IMR-90 (cell line): ENCODE results near the gene TMEM209. TPM values are rescaled to one million over a fixed set of nuclear protein-coding genes. Genes with fewer than 3 reads are reported as not detected.

Experiments used
- ATAC-seq: fragments of 200-7000 bp; cut with Tn5 transposase; 2 replicates; pipeline ENCODE4 v1.9.1; 2020; ENCODE audit warnings: low read depth, mild to moderate bottlenecking, moderate library complexity
- BruUV-seq: library from RNA; stranded (reverse); fragments of 400-500 nt; replicated peaks from 2 replicates; lab custom pipeline; 2021; lab: Mats Ljungman, UMichigan
- CTCF ChIA-PET: fragments of 300-600 bp; formaldehyde crosslinking; extraction: SDS; loops from one replicate; lab custom pipeline; 2021; ENCODE audit warnings: antibody characterized with exemption; lab: Yijun Ruan, JAX
- POLR2A ChIA-PET: fragments of 300-600 bp; sonication (Branson Sonifier 250); formaldehyde crosslinking; loops from one replicate; lab custom pipeline; 2022; ENCODE audit warnings: antibody characterized with exemption; ENCODE audit not compliant: unreplicated experiment; lab: Charles Lee
- DNase-seq: peaks from one replicate; pipeline ENCODE4 v3.0.0; 2013
- H2AFZ ChIP-seq: replicated peaks from 2 replicates; pipeline ENCODE3; 2013; ENCODE audit warnings: low read length, mild to moderate bottlenecking; ENCODE audit not compliant: poor library complexity
- H2AK5ac ChIP-seq: 2 replicates; pipeline ENCODE4 v1.6.1; 2013; ENCODE audit warnings: low read depth, low read length, inconsistent platforms
- H2AK9ac ChIP-seq: replicated peaks from 2 replicates; pipeline ENCODE3; 2013; ENCODE audit warnings: mild to moderate bottlenecking, low read depth, low read length, moderate library complexity; ENCODE audit not compliant: poor library complexity
- H2BK120ac ChIP-seq: 2 replicates; pipeline ENCODE4 v1.6.1; 2013; ENCODE audit warnings: low read depth, low read length, inconsistent platforms
- H2BK15ac ChIP-seq: 3 replicates; pipeline ENCODE4 v1.6.1; 2013; ENCODE audit warnings: low read depth, low read length, inconsistent platforms
- H2BK20ac ChIP-seq: 2 replicates; pipeline ENCODE4 v1.6.1; 2013; ENCODE audit warnings: low read depth, mild to moderate bottlenecking, inconsistent platforms, low read length, moderate library complexity
- H2BK5ac ChIP-seq: 2 replicates; pipeline ENCODE4 v1.6.1; 2013; ENCODE audit warnings: mild to moderate bottlenecking, low read depth, low read length, inconsistent platforms; ENCODE audit not compliant: poor library complexity, severe bottlenecking
- H3K14ac ChIP-seq: replicated peaks from 2 replicates; pipeline ENCODE4 v1.6.1; 2013; ENCODE audit warnings: low read depth, low read length, inconsistent platforms
- H3K18ac ChIP-seq: 2 replicates; pipeline ENCODE4 v1.6.1; 2013; ENCODE audit warnings: low read depth, low read length, control low read depth
- H3K23ac ChIP-seq: 2 replicates; pipeline ENCODE4 v1.6.1; 2013; ENCODE audit warnings: low read depth, low read length, inconsistent platforms
- H3K27ac ChIP-seq: 2 replicates; pipeline ENCODE4 v1.5.1; 2013; ENCODE audit warnings: mild to moderate bottlenecking, control low read depth, low read length; ENCODE audit not compliant: insufficient read depth
- H3K27me3 ChIP-seq: 2 replicates; pipeline ENCODE4 v1.6.1; 2013; ENCODE audit warnings: low read length; ENCODE audit not compliant: control insufficient read depth, insufficient read depth
- H3K36me3 ChIP-seq: 2 replicates; pipeline ENCODE4 v1.6.1; 2013; ENCODE audit warnings: low read length, mixed read lengths; ENCODE audit not compliant: control insufficient read depth, insufficient read depth
- H3K4ac ChIP-seq: 2 replicates; pipeline ENCODE4 v1.6.1; 2013; ENCODE audit warnings: low read depth, low read length, inconsistent platforms
- H3K4me1 ChIP-seq: 2 replicates; pipeline ENCODE4 v1.6.1; 2013; ENCODE audit warnings: low read length, mixed read lengths; ENCODE audit not compliant: control insufficient read depth, insufficient read depth
- H3K4me2 ChIP-seq: 2 replicates; pipeline ENCODE4 v1.6.1; 2013; ENCODE audit warnings: low read depth, mild to moderate bottlenecking, control low read depth, low read length, moderate library complexity
- H3K4me3 ChIP-seq: 2 replicates; pipeline ENCODE4 v1.5.1; 2013; ENCODE audit warnings: low read depth, mild to moderate bottlenecking, control low read depth, low read length, moderate library complexity; ENCODE audit not compliant: insufficient read depth
- H3K56ac ChIP-seq: 2 replicates; pipeline ENCODE4 v1.6.1; 2013; ENCODE audit warnings: low read length, inconsistent platforms; ENCODE audit not compliant: insufficient read depth; ENCODE audit errors: extremely low read depth
- H3K79me1 ChIP-seq, 2 experiments: 2 replicates each; pipeline ENCODE4 v1.6.1; 2013; ENCODE audit warnings: low read length in 2 of 2, inconsistent platforms in 1 of 2, low read depth in 1 of 2
- H3K9ac ChIP-seq: 2 replicates; pipeline ENCODE4 v1.6.1; 2013; ENCODE audit warnings: low read depth, low read length, control low read depth
- H3K9me1 ChIP-seq: 2 replicates; pipeline ENCODE4 v1.6.1; 2013; ENCODE audit warnings: low read length, inconsistent platforms; ENCODE audit not compliant: insufficient read depth
- H3K9me3 ChIP-seq: 2 replicates; pipeline ENCODE4 v1.6.1; 2013; ENCODE audit warnings: low read length; ENCODE audit not compliant: control insufficient read depth, insufficient read depth
- H4K20me1 ChIP-seq: 2 replicates; pipeline ENCODE4 v1.6.1; 2013; ENCODE audit warnings: low read length, inconsistent platforms; ENCODE audit not compliant: insufficient read depth
- H4K5ac ChIP-seq: 2 replicates; pipeline ENCODE4 v1.6.1; 2013; ENCODE audit warnings: mild to moderate bottlenecking, low read depth, low read length, control low read depth
- H4K8ac ChIP-seq, 2 experiments: 2 replicates each; pipeline ENCODE4 v1.6.1; 2013; ENCODE audit warnings: low read depth in 2 of 2, low read length in 2 of 2, control low read depth in 1 of 2, inconsistent platforms in 1 of 2
- H4K91ac ChIP-seq: 2 replicates; pipeline ENCODE4 v1.6.1; 2013; ENCODE audit warnings: low read depth, low read length, inconsistent platforms; ENCODE audit not compliant: insufficient read depth
- CHD1 ChIP-seq: IDR thresholded peaks from 2 replicates; pipeline ENCODE4 v1.6.1; 2012; ENCODE audit warnings: low read depth, low read length, improper control_type of control experiment
- MAFK ChIP-seq: IDR thresholded peaks from 2 replicates; pipeline ENCODE4 v1.6.1; 2012; ENCODE audit warnings: low read depth, low read length, improper control_type of control experiment
- MXI1 ChIP-seq: IDR thresholded peaks from 2 replicates; pipeline ENCODE4 v1.6.1; 2012; ENCODE audit warnings: low read depth, mild to moderate bottlenecking, low read length, moderate library complexity, borderline replicate concordance
- WGBS, 2 experiments: methylation state at CpG; one replicate each; pipeline versions ENCODE4 v1.1.5 to v1.1.7; 2013; ENCODE audit warnings: missing lambda C conversion rate in 2 of 2; ENCODE audit not compliant: insufficient read length in 1 of 2; ENCODE audit errors: extremely low coverage in 2 of 2; 5-methylcytosine and 5-hydroxymethylcytosine counted together
- dilution Hi-C: fragments of 300-500 bp; cut with HindIII; formaldehyde crosslinking; loops from one replicate; pipeline ENCODE4 v1.14.3; 2018; ENCODE audit warnings: low sequenced_read_pairs; ENCODE audit not compliant: unreplicated experiment
- in situ Hi-C: fragments of 300-500 bp; cut with MboI; formaldehyde crosslinking; loops from 3 replicates; pipeline ENCODE4 v1.14.3; 2019; ENCODE audit warnings: low sequenced_read_pairs, inconsistent platforms, mixed read lengths
- intact Hi-C: fragments of 100-400 bp; cut with micrococcal nuclease; formaldehyde crosslinking; loops from 2 replicates; pipeline ENCODE4 v1.10.0; 2022
- polyA plus RNA-seq, 3 experiments: library from polyadenylated mRNA; depleted of rRNA; stranded (reverse); fragments of >200 nt; gene quantifications; 2 replicates each; pipeline ENCODE4 v1.2.3, GENCODE V29; 2012; ENCODE audit warnings: low replicate concordance in 1 of 3
- total RNA-seq: library from RNA; depleted of rRNA; stranded (reverse); fragments of >200 nt; gene quantifications from 2 replicates; pipeline ENCODE4 v1.2.3, GENCODE V29; 2012

The TMEM209 gene
- total and polyA plus RNA-seq, 2 of the 4 experiments (the other 2 are of a cell fraction) = 8.0 to 11.3 TPM

DNA sequence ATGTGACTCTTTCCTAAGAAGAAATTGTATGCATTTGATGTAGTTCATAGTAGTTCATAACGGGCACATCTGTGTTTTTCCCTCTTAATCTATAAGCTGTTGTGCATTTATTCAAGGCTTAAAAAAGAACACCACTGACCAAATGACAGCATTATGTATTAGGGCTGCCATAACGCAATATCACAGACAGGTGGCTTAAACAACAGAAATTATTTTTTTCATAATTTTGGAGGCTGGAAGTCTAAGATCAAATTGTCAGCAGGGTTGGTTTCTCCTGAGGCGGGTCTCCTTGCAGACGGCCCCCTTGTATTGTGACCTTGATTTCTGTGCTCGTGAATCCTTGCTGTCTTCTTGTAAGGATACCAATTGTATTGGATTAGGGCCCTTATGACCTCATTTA, 1.8 kb upstream of the TMEM209 start:
- Histone ChIP-seq H2BK20ac (no peak overlapping the region), H4K91ac (no peak overlapping the region), H3K4me1 (peaks cover 4% of the 10 kb centered on the region), H3K36me3 (no peaks in the 10 kb centered on the region), H3K14ac (no peak overlapping the region), H3K27ac (no peak overlapping the region), H2AFZ (no peak overlapping the region), H3K27me3 (no peaks in the 10 kb centered on the region), H4K20me1 (no peaks in the 10 kb centered on the region), H4K8ac (0 out of 4 replicates have a peak overlapping the region, but pooled peaks of 1 of the 2 experiments have one; percentile 27), H2BK15ac (no peak overlapping the region), H4K5ac (no peak overlapping the region), H3K18ac (no peak overlapping the region), H2AK9ac (no peak overlapping the region), H3K23ac (no peak overlapping the region), H3K9me1 (no peaks in the 10 kb centered on the region), H3K56ac (no peak overlapping the region), H3K4me3 (no peak overlapping the region), H3K79me1 (peaks cover 5 to 14% of the 10 kb centered on the region in 2 experiments; a peak in 2 of 4 replicates), H3K9ac (no peak overlapping the region), H2BK5ac (no peak overlapping the region), H3K4me2 (no peak overlapping the region), H3K4ac (no peak overlapping the region), H3K9me3 (no peaks in the 10 kb centered on the region), H2BK120ac (no peak overlapping the region), H2AK5ac (no peak overlapping the region)
- WGBS, 2 experiments = no CpG with 5 or more reads among the region's 5 CpGs
- ATAC-seq (no peak), DNase-seq (no peak)
- ChIA-PET CTCF (interaction anchor here (0.6 kb wide), 1 partner anchor 41 kb away, joined by 3 read pairs; no protein-coding TSS in a partner anchor), POLR2A (no interaction called here)
- in situ Hi-C loops = no loop called here
- dilution Hi-C loops = no loop called here
- BruUV-seq = no TSS peak
- TF ChIP-seq MXI1 (no peak), MAFK (no peak), CHD1 (no peak)
- intact Hi-C loops = no loop called here
